Retinal pigment epithelial cell (primary cell): ENCODE data around the gene KRTAP12-4.

Source experiments
- DNase-seq: peaks from one replicate; pipeline ENCODE4 v3.0.0-alpha.2; 2010; ENCODE audit warnings: low read depth
- H3K4me3 ChIP-seq: 2 replicates; pipeline ENCODE4 v1.5.1; 2011; ENCODE audit warnings: mild to moderate bottlenecking, low read length, control low read depth, moderate library complexity
- CTCF ChIP-seq: conservative IDR thresholded peaks from 2 replicates; pipeline ENCODE4 v1.5.1; 2011; ENCODE audit warnings: low read depth, low read length, control low read depth, inconsistent platforms

Gene KRTAP12-4

GRCh38 chr21:44684483-44684882, 30.0 kb upstream of the KRTAP12-4 start:
- no peak for DNase-seq
- no peak overlapping the region for H3K4me3 ChIP-seq
- TF ChIP-seq CTCF: no peak

DNA sequence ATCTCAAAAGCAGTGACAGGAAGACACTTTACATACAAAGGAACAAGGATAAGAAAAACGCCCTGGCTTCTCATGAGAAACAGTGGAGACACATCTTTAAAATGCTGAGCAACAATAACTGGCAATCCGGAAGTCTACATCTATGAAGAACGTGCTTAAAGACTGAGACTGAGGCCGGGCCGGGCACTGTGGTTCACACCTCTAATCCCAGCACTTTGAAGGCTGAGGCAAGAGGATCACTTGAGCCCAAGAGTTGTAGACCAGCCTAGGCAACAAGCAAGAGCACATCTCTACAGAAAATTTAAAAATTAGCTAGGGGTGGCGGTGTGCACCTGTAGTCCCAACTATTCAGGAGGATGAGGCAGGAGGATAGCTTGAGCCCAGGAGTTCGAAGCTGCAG, 29.6 kb upstream of the KRTAP12-4 start:
- H3K4me3 ChIP-seq: no peak overlapping the region
- no peak for DNase-seq
- no peak for TF ChIP-seq CTCF

- DNase-seq: no peak
- H3K4me3 ChIP-seq: no peak overlapping the region
- no peak for TF ChIP-seq CTCF
Observed at GRCh38 chr21:44682580-44683151, 28.2 kb upstream of the KRTAP12-4 start.

- no peak for TF ChIP-seq CTCF
- no peak for DNase-seq
- no peak within 1 kb of the TSS for H3K4me3 ChIP-seq
Observed at GRCh38 chr21:44681861-44682579, 27.6 kb upstream of the KRTAP12-4 start, which contains the start of gene KRTAP12-1. KRTAP12-1 (minus strand) TSS chr21:44682163; CDS start chr21:44682123, 40 bp downstream.

- H3K4me3 ChIP-seq: no peak overlapping the region
- no peak for DNase-seq
- TF ChIP-seq CTCF: no peak
Observed at GRCh38 chr21:44681152-44681551, 26.7 kb upstream of the KRTAP12-4 start.

DNA sequence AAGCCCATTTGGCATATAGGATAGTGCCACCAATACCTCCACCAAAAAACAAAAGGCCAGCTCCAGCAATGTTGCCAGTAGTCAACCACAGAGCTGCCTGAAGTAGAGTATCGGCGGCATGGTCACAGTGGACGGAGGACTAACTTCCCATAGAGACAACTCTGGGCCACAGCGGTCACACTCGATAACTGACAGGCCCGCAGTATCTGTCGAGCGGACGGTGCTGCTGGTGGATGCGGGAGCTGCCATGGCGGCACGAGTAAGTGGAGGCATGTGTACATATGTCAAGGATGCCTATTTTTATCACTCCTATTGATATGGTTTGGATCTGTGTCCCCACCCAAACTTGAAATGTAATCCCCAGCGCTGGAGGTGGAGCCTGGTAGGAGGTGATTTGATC, 23.4 kb upstream of the KRTAP12-4 start:
- no peak overlapping the region for H3K4me3 ChIP-seq
- no peak for DNase-seq
- no peak for TF ChIP-seq CTCF

- DNase-seq: no peak
- TF ChIP-seq CTCF: no peak
- no peak overlapping the region for H3K4me3 ChIP-seq
Observed at GRCh38 chr21:44671911-44672310, 17.5 kb upstream of the KRTAP12-4 start.
